B cell (primary cell): ENCODE data around the gene GIGYF2. TPM values are rescaled to one million over a fixed set of nuclear protein-coding genes. Genes with fewer than 3 reads are reported as not detected.

ENCODE experiments used
- ATAC-seq: fragments of 200-7000 bp; cut with Tn5 transposase; one replicate; pipeline ENCODE4 v1.10.0; 2021; ENCODE audit warnings: low read depth, mild to moderate bottlenecking, moderate number of reproducible peaks, moderate library complexity
- CTCF ChIA-PET: fragments of 350-600 bp; sonication (Branson Sonifier 250); formaldehyde crosslinking; loops from one replicate; lab custom pipeline; 2021; ENCODE audit warnings: antibody characterized with exemption, inconsistent platforms; lab: Charles Lee
- POLR2A ChIA-PET: fragments of 350-600 bp; sonication (Branson Sonifier 250); formaldehyde crosslinking; loops from one replicate; lab custom pipeline; 2021; ENCODE audit warnings: antibody characterized with exemption; lab: Charles Lee
- DNase-seq: peaks from one replicate; pipeline ENCODE4 v3.0.0; 2013
- H2AFZ ChIP-seq: 2 replicates; pipeline ENCODE4 v1.6.1; 2012; ENCODE audit warnings: mild to moderate bottlenecking, low read depth, low read length; ENCODE audit not compliant: insufficient read depth, poor library complexity, severe bottlenecking
- H3K27ac ChIP-seq, 2 donors: 1 replicate in 1 of 2; 2 replicates in 1 of 2; pipeline ENCODE4 v1.5.1; 2012 to 2013; ENCODE audit warnings: low read length in 2 of 2, mild to moderate bottlenecking in 2 of 2, moderate library complexity in 1 of 2
- H3K27me3 ChIP-seq, 4 experiments: fragments of 200-600 bp in 1 of 4; sonication (generic) in 1 of 4; replicated peaks in 1 of 4; 1 replicate in 2 of 4; 2 replicates in 2 of 4; pipeline versions ENCODE4 v1.6.1 to v1.7.0; 2013 to 2016; ENCODE audit warnings: low read length in 3 of 4, mild to moderate bottlenecking in 2 of 4, mixed read lengths in 1 of 4, moderate library complexity in 1 of 4; ENCODE audit not compliant: insufficient read depth in 4 of 4, control insufficient read depth in 3 of 4; ENCODE audit errors: control extremely low read depth in 1 of 4
- H3K36me3 ChIP-seq, 2 experiments: replicated peaks in 1 of 2; 1 replicate in 1 of 2; 2 replicates in 1 of 2; pipeline versions ENCODE4 v1.6.1 to v1.7.1; 2013; ENCODE audit warnings: low read length in 1 of 2; ENCODE audit not compliant: insufficient read depth in 2 of 2, control insufficient read depth in 1 of 2; ENCODE audit errors: control extremely low read depth in 1 of 2, extremely low read depth in 1 of 2
- H3K4me1 ChIP-seq, 2 donors: fragments of 200-600 bp in 1 of 2; sonication (generic) in 1 of 2; 1 replicate in 1 of 2; 2 replicates in 1 of 2; pipeline versions ENCODE4 v1.5.1 to v1.6.1; 2013 to 2017; ENCODE audit warnings: low read length in 2 of 2; ENCODE audit not compliant: control insufficient read depth in 2 of 2, insufficient read depth in 2 of 2
- H3K4me2 ChIP-seq: replicated peaks from 2 replicates; pipeline ENCODE3; 2012; ENCODE audit warnings: mild to moderate bottlenecking, low read depth, low read length; ENCODE audit not compliant: poor library complexity, severe bottlenecking
- H3K4me3 ChIP-seq, 5 experiments: fragments of 200-600 bp in 1 of 5; sonication (generic) in 1 of 5; 1 replicate in 3 of 5; 2 replicates in 2 of 5; pipeline versions ENCODE4 v1.5.1 to v1.7.0; 2011 to 2016; ENCODE audit warnings: low read length in 4 of 5, mild to moderate bottlenecking in 4 of 5, low read depth in 2 of 5, control low read depth in 1 of 5, moderate library complexity in 1 of 5; ENCODE audit not compliant: insufficient read depth in 1 of 5; ENCODE audit errors: control extremely low read depth in 1 of 5, extremely low read depth in 1 of 5
- H3K79me2 ChIP-seq: fragments of 200-600 bp; sonication (generic); one replicate; pipeline ENCODE4 v1.6.0; 2016; ENCODE audit warnings: low read length; ENCODE audit not compliant: control insufficient read depth, insufficient read depth
- H3K9ac ChIP-seq: fragments of 200-600 bp; sonication (generic); 2 replicates; pipeline ENCODE4 v1.6.1; 2017; ENCODE audit warnings: mild to moderate bottlenecking, low read length, moderate library complexity
- H3K9me3 ChIP-seq, 3 donors: one replicate each; pipeline versions ENCODE4 v1.6.1 to v1.7.1; 2013; ENCODE audit warnings: low read length in 2 of 3; ENCODE audit not compliant: control insufficient read depth in 2 of 3, insufficient read depth in 1 of 3; ENCODE audit errors: control extremely low read depth in 1 of 3
- H4K20me1 ChIP-seq: 2 replicates; pipeline ENCODE4 v1.6.0; 2012; ENCODE audit warnings: mild to moderate bottlenecking, low read length; ENCODE audit not compliant: insufficient read depth, control insufficient read depth, poor library complexity, severe bottlenecking
- H3K27ac Mint-ChIP-seq: one replicate; pipeline ENCODE4 v1.8.0; 2021; ENCODE audit warnings: mixed read lengths
- H3K27me3 Mint-ChIP-seq: one replicate; pipeline ENCODE4 v1.8.0; 2021; ENCODE audit warnings: mixed read lengths
- H3K4me1 Mint-ChIP-seq: one replicate; pipeline ENCODE4 v1.8.0; 2021; ENCODE audit warnings: mixed read lengths
- H3K4me3 Mint-ChIP-seq: one replicate; pipeline ENCODE4 v1.8.0; 2021; ENCODE audit warnings: mixed read lengths
- H3K9me3 Mint-ChIP-seq: one replicate; pipeline ENCODE4 v1.8.0; 2022; ENCODE audit warnings: mixed read lengths; ENCODE audit not compliant: insufficient read depth
- CTCF ChIP-seq: fragments of 200-600 bp; IDR thresholded peaks from one replicate; pipeline ENCODE4 v1.8.0; 2022; ENCODE audit warnings: antibody characterized with exemption, mild to moderate bottlenecking
- EZH2 ChIP-seq: IDR thresholded peaks from 2 replicates; pipeline ENCODE4 v1.6.1; 2012; ENCODE audit warnings: borderline replicate concordance, low read depth, mild to moderate bottlenecking, moderate library complexity, low read length; ENCODE audit not compliant: insufficient read depth, poor library complexity, severe bottlenecking
- WGBS: methylation state at CpG from one replicate; pipeline ENCODE4 v1.1.5; 2013; ENCODE audit warnings: missing lambda C conversion rate; ENCODE audit not compliant: insufficient coverage; 5-methylcytosine and 5-hydroxymethylcytosine counted together
- intact Hi-C: fragments of 100-400 bp; cut with micrococcal nuclease; formaldehyde crosslinking; loops from one replicate; pipeline ENCODE4 v1.10.0; 2022
- polyA plus RNA-seq: library from polyadenylated mRNA; depleted of rRNA; stranded (reverse); fragments of >200 nt; gene quantifications from 2 replicates; pipeline ENCODE4 v1.2.3, GENCODE V29; 2012
- total RNA-seq, 2 donors: library from RNA; stranded (reverse); fragments of 120-200 nt in 1 of 2; gene quantifications; 1 replicate in 1 of 2; 2 replicates in 1 of 2; pipeline versions ENCODE4 v1.2.3 to v1.2.4, GENCODE V29; 2013 to 2022

GIGYF2 gene
- total and polyA plus RNA-seq, 2 donors (not counting 1 experiment from before 2014, with no cell fraction given), result 7.2 to 108 TPM

- Histone ChIP-seq H4K20me1 (no peaks in the 10 kb centered on the region), H3K4me3 (no peak overlapping the region), H3K79me2 (peaks cover 1% of the 10 kb centered on the region), H3K9me3 (no peaks in the 10 kb centered on the region), H3K36me3 (peaks cover 2 to 64% of the 10 kb centered on the region in 2 experiments), H3K4me1 (peaks cover 21 to 23% of the 10 kb centered on the region in 2 donors), H3K27ac (peak overlapping the region; percentile 48 to 77), H2AFZ (peak overlapping the region; percentile 16), H3K9ac (peak overlapping the region; percentile 30), H3K27me3 (no peaks in the 10 kb centered on the region), H3K4me2 (peak overlapping the region; percentile 54)
- intact Hi-C loops, result no loop called here
- Mint-ChIP-seq H3K27me3 (no peaks in the 10 kb centered on the region), H3K27ac (peak overlapping the region; percentile 64), H3K4me3 (peak overlapping the region; percentile 23), H3K4me1 (peaks cover 33% of the 10 kb centered on the region), H3K9me3 (no peaks in the 10 kb centered on the region)
- peak; percentile 50 for DNase-seq
- CTCF ChIA-PET, result no interaction called here
- 37% methylated on average over 2 of the region's 2 CpGs for WGBS
- TF ChIP-seq EZH2 (no peak), CTCF (no peak)
- POLR2A ChIA-PET, result no interaction called here
- ATAC-seq, result peak; percentile 87
Observed at GRCh38 chr2:232838406-232838874, 141.3 kb downstream of the GIGYF2 start.

DNA sequence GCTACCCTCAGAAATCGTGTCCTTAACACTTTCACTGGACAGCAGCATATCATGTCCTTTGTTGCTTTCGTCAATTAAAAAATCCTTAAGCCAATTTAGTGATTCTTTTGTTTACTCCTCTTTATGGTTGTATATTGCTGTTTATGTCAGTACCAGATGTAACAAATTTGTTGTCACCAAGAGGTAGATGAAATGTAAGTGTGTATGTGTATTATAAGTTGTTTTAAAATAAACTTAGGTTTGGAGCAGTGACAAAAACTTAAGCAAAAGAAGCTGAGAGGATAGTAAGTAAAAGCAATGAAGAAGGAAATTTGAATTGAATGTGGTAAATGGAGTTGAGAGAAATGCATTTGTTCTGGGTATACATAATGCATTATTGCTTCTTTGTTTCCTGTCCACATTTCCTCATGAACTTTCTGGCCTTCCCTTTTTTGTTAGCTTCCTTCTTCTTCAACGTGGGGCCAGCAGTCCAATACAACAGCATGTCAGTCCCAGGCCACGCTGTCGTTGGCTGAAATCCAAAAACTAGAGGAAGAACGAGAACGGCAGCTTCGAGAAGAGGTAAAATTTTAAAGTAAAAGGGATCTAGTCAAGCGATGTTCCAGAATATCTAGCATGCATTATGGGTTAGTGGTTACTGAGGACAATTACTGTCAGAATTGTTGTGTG lies 142.4 kb downstream of the GIGYF2 start:
- Histone ChIP-seq H3K4me3 (no peak overlapping the region), H3K27ac (peak overlapping the region in 1 of 2 donors; percentile 77), H3K27me3 (no peaks in the 10 kb centered on the region), H3K9me3 (no peaks in the 10 kb centered on the region), H3K79me2 (no peaks in the 10 kb centered on the region), H3K4me2 (peak overlapping the region; percentile 54), H4K20me1 (no peaks in the 10 kb centered on the region), H3K4me1 (peaks cover 21 to 23% of the 10 kb centered on the region in 2 donors), H3K9ac (no peak overlapping the region), H2AFZ (no peak overlapping the region), H3K36me3 (peaks cover 5 to 60% of the 10 kb centered on the region in 2 experiments)
- TF ChIP-seq EZH2 (no peak), CTCF (no peak)
- Mint-ChIP-seq H3K27me3 (no peaks in the 10 kb centered on the region), H3K27ac (peak overlapping the region; percentile 85), H3K4me3 (no peak overlapping the region), H3K4me1 (peaks cover 33% of the 10 kb centered on the region), H3K9me3 (no peaks in the 10 kb centered on the region)
- ATAC-seq (no peak), DNase-seq (no peak)
- intact Hi-C loops, result no loop called here
- WGBS, result 27% methylated on average over 5 of the region's 9 CpGs
- POLR2A ChIA-PET, result interaction anchor here (0.6 kb wide), 1 partner anchor 518 kb away, joined by 3 read pairs; no protein-coding TSS in a partner anchor
- CTCF ChIA-PET, result no interaction called here
